ENCODE results near the gene ZNF37A. TPM values are rescaled to one million over a fixed set of nuclear protein-coding genes. Genes with fewer than 3 reads are reported as not detected.

ZNF37A gene
- total RNA-seq, 1 experiment from 2014 or later = 18.5 TPM

- POLR2A ChIA-PET = no interaction called here
Measured at GRCh38 chr10:38159004-38159403, 64.9 kb downstream of the ZNF37A start.

More at GRCh38 chr10:38159004-38159403, 64.9 kb downstream of the ZNF37A start:
- TF ChIP-seq FOSL1 (IDR thresholded peaks at IDR 0.05; ENCODE audit: low read depth) (no peak), ELF1 (IDR thresholded peaks at IDR 0.05; ENCODE audit: borderline replicate concordance, low read depth) (no peak), SP1 (IDR thresholded peaks at IDR 0.05; ENCODE audit: low read depth) (no peak), ATF3 (IDR thresholded peaks at IDR 0.05) (no peak), ZFX (IDR thresholded peaks at IDR 0.05) (no peak), SRF (IDR thresholded peaks at IDR 0.05; ENCODE audit: low read depth) (no peak), YY1 (IDR thresholded peaks at IDR 0.05; ENCODE audit: extremely low read depth, insufficient replicate concordance, low read depth, low read length) (no peak), TCF7L2 (IDR thresholded peaks at IDR 0.05; ENCODE audit: borderline replicate concordance, extremely low read depth, insufficient read depth, insufficient read length) (no peak), EZH2 (IDR thresholded peaks at IDR 0.05) (no peak), EZH2phosphoT487 (IDR thresholded peaks at IDR 0.05; ENCODE audit: borderline replicate concordance) (no peak), POLR2A (IDR thresholded peaks at IDR 0.05; ENCODE audit: borderline replicate concordance, extremely low read depth, insufficient read depth, insufficient read length) (no peak), POLR2AphosphoS5 (IDR thresholded peaks at IDR 0.05; ENCODE audit: low read depth, low read length) (no peak), CTCF (IDR thresholded peaks at IDR 0.05 in 2 of 3, conservative IDR thresholded peaks at IDR 0.05 in 1 of 3; ENCODE audit: borderline replicate concordance in 1 of 3, insufficient read depth in 1 of 3, low read depth in 2 of 3, low read length in 2 of 3) (no peak)
- TF ChIP-seq, protein P1, sequence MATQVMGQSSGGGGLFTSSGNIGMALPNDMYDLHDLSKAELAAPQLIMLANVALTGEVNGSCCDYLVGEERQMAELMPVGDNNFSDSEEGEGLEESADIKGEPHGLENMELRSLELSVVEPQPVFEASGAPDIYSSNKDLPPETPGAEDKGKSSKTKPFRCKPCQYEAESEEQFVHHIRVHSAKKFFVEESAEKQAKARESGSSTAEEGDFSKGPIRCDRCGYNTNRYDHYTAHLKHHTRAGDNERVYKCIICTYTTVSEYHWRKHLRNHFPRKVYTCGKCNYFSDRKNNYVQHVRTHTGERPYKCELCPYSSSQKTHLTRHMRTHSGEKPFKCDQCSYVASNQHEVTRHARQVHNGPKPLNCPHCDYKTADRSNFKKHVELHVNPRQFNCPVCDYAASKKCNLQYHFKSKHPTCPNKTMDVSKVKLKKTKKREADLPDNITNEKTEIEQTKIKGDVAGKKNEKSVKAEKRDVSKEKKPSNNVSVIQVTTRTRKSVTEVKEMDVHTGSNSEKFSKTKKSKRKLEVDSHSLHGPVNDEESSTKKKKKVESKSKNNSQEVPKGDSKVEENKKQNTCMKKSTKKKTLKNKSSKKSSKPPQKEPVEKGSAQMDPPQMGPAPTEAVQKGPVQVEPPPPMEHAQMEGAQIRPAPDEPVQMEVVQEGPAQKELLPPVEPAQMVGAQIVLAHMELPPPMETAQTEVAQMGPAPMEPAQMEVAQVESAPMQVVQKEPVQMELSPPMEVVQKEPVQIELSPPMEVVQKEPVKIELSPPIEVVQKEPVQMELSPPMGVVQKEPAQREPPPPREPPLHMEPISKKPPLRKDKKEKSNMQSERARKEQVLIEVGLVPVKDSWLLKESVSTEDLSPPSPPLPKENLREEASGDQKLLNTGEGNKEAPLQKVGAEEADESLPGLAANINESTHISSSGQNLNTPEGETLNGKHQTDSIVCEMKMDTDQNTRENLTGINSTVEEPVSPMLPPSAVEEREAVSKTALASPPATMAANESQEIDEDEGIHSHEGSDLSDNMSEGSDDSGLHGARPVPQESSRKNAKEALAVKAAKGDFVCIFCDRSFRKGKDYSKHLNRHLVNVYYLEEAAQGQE (IDR thresholded peaks at IDR 0.05; ENCODE audit: low read depth) = no peak
- Histone ChIP-seq H3K79me2 (ENCODE audit: insufficient read depth, low read length) (no peaks in the 10 kb centered on the region), H3K36me3 (ENCODE audit: control insufficient read depth in 1 of 2, insufficient read depth in 2 of 2, low read length in 2 of 2) (no peaks in the 10 kb centered on the region), H3K27me3 (ENCODE audit: insufficient read depth, low read length) (no peaks in the 10 kb centered on the region), H3K9ac (ENCODE audit: low read length) (no peak overlapping the region), H3K4me2 (ENCODE audit: low read length) (no peak overlapping the region), H3K4me1 (ENCODE audit: control insufficient read depth in 1 of 2, insufficient read depth in 2 of 2, low read length in 2 of 2) (no peaks in the 10 kb centered on the region), H2AFZ (ENCODE audit: low read depth, low read length, poor library complexity, severe bottlenecking) (no peak overlapping the region), H3K4me3 (replicated peaks in 1 of 2; ENCODE audit: low read depth in 1 of 2, low read length in 2 of 2) (no peak overlapping the region), H3K9me3 (ENCODE audit: control insufficient read depth in 1 of 2, insufficient read depth in 1 of 2, low read depth in 1 of 2, low read length in 2 of 2) (peaks cover 0 to 9% of the 10 kb centered on the region in 2 experiments; a peak in 2 of 4 replicates), H3K27ac (ENCODE audit: low read depth, low read length) (no peak overlapping the region), H4K20me1 (ENCODE audit: insufficient read depth) (no peaks in the 10 kb centered on the region), H3K9me2 (ENCODE audit: insufficient read depth) (no peaks in the 10 kb centered on the region)
- DNase-seq (ENCODE audit: low read depth, low spot score) (no peak), ATAC-seq (no peak)
- BruUV-seq (replicated peaks) = no TSS peak
- ChIA-PET RAD21 (ENCODE audit: low non-redundant PET in 1 of 2, low total read pairs in 2 of 2, uncharacterized antibody in 2 of 2, unreplicated experiment in 2 of 2) (no interaction called here), CTCF (no interaction called here)
- intact Hi-C loops (cut with micrococcal nuclease) = no loop called here
